NCI-H748 (cell line): ENCODE results near the gene HAX1.
"Not testable (repeated sequence)": the region's sequence is repeated elsewhere in the genome, so short reads cannot be mapped to it uniquely, and the experiment has no call there.

Experiments
- DNase-seq: peaks from one replicate; lab custom pipeline; 2025; ENCODE audit not compliant: unreplicated experiment; lab: John Stamatoyannopoulos, UW

Gene HAX1

DNA sequence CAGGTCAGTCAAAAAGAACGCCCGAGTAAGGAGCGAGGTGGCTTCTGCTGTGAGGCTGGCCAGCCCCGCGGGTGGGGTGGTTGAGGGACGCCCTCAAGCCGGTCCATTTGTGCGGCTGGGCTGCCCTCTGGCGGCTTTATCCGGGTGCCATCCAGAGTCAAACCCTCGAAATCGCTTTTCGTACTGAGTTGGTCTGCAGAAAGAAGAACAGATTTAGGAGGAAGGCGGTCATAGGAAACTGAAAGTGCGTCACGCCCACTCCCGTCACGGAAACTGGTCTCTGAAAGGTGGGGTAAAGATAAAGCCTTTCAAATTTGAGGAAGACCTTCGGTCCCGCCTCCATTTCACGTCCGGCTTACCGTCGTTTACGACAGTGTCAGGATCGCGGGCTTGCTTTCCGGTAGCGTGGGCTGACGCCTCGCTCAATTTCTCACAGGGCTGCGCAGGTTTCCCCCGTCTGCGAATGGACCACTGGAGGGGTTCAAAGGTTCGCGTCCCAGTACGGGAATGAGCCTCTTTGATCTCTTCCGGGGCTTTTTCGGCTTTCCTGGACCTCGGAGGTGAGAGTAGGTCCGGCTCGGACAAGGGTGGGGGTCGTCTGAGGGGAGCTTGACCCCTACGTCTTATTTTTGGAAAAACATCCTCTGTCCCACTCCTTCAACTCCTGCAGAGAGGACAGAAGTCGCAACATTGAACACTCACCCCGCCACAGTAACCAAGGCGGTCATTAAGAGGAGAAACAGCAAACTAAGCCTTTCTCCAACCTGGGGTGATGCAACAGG is at the start of gene HAX1:
Gene HAX1, plus strand, starts transcription at position 413 of the 782 bp plus-strand sequence. Its CDS starts 95 bp downstream, at position 508.
- DNase-seq: peak; percentile 96

GRCh38 chr1:154222918-154223317 is 49.5 kb upstream of the HAX1 start:
- DNase-seq: no peak

- DNase-seq: no peak
These were observed 48.8 kb upstream of the HAX1 start for GRCh38 chr1:154223621-154224020.

DNA sequence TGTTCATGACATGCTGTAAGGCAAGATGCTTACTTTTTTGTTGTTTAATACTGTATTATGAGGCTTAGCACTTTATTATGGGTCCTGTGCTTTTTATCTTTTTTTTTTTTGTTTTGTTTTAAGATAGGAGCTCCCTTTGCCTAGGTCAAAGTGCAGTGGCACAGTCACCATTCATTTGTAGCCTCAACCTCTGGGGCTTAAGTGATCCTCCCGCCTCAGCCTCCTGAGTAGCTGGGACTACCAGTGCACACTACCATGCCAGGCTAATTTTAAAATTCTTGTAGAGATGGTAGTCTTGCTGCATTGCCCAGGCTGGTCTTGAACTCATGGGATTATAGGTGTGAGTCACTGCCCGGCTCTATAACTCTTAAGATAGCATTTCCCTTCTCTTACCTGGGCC is 47.1 kb upstream of the HAX1 start:
- DNase-seq: no peak

DNA sequence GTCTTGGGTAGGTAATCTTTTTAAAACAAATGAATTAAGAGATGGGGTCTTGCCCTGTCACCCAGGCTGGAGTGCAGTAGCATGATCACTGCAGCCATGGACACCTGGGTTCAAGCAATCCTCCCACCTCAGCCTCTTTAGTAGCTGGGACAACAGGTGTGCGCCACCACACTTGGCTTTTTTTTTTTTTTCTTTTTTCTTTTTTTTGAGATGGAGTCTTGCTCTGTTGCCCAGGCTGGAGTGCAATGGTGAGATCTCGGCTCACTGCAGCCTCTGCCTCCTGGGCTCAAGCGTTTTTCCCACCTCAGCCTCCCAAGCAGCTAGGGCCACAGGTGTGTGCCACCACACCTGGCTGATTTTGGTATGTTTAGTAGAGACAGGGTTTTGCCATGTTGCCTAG is 41.3 kb upstream of the HAX1 start:
- not testable (repeated sequence) for DNase-seq

DNA sequence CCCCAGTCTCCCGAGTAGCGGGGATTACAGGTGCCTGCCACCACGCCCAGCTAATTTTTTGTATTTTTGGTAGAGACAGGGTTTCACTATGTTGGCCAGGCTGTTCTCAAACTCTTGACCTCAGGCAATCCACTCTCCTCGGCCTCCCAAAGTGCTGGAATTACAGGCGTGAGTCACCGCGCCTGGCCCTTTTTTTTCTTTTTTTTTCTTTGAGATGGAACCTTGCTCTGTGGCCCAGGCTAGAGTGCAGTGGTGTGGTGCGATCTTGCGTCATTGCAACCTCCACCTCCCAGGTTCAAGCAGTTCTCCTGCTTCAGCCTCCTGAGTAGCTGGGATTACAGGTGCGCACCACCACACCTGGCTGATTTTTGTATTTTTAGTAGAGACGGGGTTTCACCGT is 39.3 kb upstream of the HAX1 start:
- DNase-seq: not testable (repeated sequence)

DNA sequence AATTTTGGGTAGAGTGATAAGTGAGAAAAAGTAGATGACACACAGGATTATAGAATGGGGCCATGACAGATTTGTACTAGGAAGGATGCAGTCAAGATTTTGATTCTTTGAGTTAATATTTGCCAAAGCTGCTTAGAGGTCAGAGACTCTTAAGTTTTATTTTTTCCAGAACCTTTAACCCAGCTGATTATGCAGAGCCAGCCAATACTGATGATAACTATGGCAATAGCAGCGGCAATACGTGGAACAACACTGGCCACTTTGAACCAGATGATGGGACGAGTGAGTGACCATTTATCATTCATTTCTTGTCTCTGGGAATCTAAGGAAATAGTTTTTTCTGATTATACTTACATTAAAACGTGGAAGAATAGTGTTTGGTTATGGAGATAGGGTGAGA is 35.6 kb upstream of the HAX1 start:
- no peak for DNase-seq

DNA sequence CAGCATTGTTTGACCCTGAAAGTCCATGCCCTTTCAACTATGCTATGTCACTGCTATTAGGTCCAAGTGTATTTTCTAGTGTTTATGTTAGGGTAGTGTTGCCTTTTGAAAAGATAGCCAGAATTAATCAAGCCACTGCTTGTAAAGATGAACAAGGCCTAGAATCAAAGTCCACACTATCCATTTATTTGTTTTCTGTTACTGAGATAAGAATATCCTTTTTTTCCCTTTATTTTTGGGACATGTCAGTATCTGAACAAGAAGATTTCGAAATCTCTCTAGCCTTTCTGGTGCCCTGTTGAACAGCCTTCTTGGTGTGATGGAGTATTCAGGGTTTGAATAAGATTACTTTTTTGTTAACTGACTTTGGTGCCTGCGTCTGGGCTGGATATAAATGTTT is 35.0 kb upstream of the HAX1 start:
- no peak for DNase-seq

DNA sequence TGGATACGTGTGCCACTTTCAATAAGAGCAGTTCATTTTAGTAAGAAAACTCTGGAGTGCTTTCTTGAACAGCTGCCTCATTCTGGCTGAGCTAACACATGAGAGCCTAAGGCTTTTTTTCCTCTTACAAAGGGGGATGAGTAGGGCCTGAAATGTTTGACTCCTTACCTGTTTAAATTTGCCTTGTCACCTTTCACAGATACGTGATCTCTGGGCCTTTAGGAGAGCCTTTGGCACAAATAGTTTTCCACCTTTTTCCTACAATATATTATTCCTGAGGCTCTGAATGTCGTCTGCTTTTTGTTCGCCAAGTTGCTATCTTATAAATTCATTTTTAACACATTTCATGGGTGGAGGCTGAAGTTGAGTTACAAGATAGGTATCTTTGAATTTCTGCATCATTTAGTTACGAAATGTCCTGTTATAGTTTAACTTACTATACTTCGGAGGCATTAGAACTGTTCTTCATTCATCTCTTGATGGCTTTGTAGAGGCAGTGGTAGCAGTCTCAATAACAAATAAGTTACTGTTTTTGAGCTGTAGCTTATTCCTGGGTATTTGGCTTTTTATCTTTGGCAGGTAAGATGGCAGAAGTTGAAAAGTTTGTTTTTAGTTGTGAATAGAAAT is 34.4 kb upstream of the HAX1 start:
- DNase-seq: no peak

- DNase-seq: no peak
These were observed 32.9 kb upstream of the HAX1 start for GRCh38 chr1:154239491-154239890.

DNA sequence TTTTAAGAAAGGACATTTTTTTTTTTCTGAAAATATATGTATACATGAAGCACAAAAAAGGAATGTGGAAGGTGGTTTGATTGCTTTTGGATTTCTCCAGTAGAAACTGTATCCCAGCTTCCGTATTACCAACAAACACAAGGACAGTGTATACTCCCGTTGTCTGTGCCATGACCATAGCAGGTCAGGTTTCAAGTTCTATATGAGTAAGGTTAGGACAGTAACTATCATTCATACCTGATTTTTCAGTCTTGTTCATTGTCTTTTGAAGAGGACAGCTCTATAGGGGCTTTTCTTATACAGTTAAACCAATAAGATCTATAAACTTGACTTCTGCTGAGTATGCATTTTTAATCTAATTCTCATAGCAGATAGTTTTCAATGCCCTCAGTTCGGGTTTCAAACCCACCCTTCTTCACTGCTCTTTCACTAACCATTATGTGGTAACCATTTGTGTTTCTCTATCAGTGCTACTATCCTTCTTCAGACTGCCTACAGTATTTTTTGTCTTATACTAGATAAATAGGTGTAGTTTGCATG is 32.1 kb upstream of the HAX1 start:
- DNase-seq: no peak

DNA sequence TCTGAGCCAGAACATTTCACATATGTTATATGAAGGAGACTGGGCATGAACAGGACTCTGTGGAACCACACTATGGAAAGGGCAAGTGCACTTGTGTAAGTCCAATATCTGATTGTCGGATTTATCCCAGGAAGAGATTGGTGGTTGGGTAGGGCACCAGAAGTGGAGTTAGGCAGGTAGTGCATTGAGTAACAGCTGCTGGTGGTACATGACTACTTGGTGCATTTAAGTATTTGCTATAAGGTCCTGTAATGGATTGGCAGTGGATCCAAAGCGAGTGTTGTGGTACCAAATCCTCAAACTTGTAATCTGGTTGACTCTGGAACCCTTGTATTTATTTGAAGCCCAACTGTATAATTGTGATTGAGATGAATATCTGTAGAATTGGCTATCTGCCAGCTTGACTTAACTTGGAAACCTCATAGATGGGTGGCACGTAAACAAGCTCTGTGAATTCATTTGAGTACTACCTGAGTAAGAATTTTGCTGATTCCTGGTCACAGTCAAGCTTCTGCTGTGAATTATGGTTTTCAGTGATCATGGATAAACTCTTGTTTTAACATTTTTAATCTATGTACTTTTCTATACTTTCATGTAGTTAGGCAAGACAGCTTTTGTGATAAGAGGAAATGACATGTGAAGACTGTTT is 30.6 kb upstream of the HAX1 start:
- DNase-seq: peak; percentile 3

DNA sequence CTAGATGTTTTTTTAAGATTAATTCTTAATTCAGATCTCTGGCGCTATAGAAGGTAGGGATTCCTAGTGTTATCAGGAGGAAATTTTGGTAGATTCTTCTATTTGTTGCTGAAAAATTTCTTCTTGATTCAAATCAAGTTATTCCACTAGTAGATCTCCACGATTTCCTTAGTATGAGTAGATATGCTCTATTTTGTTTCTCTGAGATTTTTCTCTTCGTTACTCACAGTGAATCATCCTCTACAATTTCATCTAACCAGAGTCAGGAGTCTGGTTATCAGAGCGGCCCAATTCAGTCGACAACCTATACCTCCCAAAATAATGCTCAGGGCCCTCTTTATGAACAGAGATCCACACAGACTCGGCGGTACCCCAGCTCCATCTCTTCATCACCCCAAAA is 18.8 kb upstream of the HAX1 start:
- no peak for DNase-seq

- no peak for DNase-seq
These were observed 15.7 kb upstream of the HAX1 start for GRCh38 chr1:154256686-154257085.

- DNase-seq: no peak
These were observed 13.6 kb upstream of the HAX1 start for GRCh38 chr1:154258784-154259183.

GRCh38 chr1:154260127-154260526 is 12.3 kb upstream of the HAX1 start:
- no peak for DNase-seq

DNA sequence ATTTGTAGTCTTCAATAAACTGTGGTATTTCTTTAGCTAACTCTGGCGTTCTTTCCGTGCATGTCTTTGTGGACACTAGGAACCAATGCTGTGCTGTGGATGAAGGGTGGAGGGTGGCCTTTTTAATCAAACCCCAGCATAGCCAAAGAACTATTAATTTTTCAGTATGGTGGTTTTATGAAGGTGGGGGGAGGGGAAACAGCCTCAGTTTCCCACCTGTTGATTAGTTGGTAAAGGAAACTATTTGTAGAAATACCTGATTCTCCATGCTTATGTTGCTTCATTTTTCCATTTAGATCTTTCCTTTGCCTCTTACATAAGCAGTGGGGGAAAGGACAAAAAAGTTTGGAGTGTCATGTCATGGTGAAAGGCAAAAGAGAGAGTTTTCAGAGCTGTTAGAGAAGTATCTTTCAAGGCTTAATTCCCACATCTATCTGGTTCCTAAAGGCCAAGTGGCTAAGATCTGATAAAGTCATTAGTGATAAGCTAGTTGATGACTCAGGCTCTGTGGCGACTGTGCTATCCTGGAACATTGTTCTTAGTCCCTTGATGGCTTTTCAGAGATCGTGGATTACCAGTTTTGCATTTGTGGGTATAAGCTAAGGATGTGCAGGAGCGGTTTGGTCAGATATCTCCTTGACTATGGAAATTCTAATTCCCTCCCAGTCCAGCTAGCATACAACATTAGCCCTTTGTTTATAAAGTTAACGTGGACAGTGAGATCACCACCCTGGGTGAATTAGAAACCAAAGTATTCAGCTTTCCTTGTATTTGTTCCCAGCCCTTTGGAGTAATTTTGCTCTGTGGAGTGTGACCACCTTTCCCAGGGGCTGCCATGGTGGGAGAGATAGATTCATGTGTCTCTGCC is 8.7 kb upstream of the HAX1 start:
- DNase-seq: no peak

- no peak for DNase-seq
These were observed 8.0 kb upstream of the HAX1 start for GRCh38 chr1:154264454-154264853.

DNA sequence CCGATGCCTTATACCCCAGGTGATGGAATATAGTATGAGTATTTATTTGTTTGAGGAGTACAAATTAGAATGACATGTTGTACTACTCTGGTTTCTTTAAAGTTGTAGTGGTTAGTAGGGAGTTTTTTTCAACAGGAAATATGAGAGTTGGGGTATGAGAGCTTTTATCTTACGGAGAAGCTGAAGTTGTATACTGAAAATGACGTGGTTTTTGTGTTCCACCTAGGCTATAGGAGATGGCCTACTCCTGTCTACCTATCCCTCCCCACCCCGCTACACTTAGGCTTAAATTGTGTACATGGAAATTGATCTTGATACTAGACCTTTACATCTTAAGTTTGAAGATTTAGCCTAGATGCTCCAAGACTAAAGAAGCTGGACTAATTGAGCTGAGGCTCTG is 6.8 kb upstream of the HAX1 start:
- DNase-seq: no peak

GRCh38 chr1:154270833-154271232 is 1.6 kb upstream of the HAX1 start:
- DNase-seq: no peak

DNA sequence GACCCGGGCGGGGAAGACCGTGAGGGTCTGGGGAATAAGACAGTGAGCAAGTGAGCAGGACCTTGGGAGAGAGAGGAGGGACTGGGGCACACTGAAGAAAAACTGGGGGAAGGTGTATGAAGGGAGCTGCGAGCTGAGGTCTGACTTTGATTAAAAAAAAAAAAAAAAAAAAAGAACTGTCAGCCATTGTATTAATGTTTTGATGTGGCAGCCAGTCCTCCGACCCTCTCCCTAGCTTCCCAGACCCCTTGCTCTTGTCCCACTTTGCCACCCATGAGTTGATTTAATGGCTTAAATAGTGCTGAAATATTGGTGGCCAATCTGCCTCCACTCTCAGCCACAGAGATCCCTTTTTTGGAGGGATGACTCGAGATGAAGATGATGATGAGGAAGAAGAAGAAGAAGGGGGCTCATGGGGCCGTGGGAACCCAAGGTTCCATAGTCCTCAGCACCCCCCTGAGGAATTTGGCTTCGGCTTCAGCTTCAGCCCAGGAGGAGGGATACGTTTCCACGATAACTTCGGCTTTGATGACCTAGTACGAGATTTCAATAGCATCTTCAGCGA is 652 bp downstream of the HAX1 start:
- no peak for DNase-seq
